IMR-90 (cell line): ENCODE data around the gene VCL. TPM values are rescaled to one million over a fixed set of nuclear protein-coding genes. Genes with fewer than 3 reads are reported as not detected.

Source experiments
- ATAC-seq: fragments of 200-7000 bp; cut with Tn5 transposase; 2 replicates; pipeline ENCODE4 v1.9.1; 2020; ENCODE audit warnings: low read depth, mild to moderate bottlenecking, moderate library complexity
- BruUV-seq: library from RNA; stranded (reverse); fragments of 400-500 nt; replicated peaks from 2 replicates; lab custom pipeline; 2021; lab: Mats Ljungman, UMichigan
- CTCF ChIA-PET: fragments of 300-600 bp; formaldehyde crosslinking; extraction: SDS; loops from one replicate; lab custom pipeline; 2021; ENCODE audit warnings: antibody characterized with exemption; lab: Yijun Ruan, JAX
- POLR2A ChIA-PET: fragments of 300-600 bp; sonication (Branson Sonifier 250); formaldehyde crosslinking; loops from one replicate; lab custom pipeline; 2022; ENCODE audit warnings: antibody characterized with exemption; ENCODE audit not compliant: unreplicated experiment; lab: Charles Lee
- DNase-seq: peaks from one replicate; pipeline ENCODE4 v3.0.0; 2013
- H2AFZ ChIP-seq: replicated peaks from 2 replicates; pipeline ENCODE3; 2013; ENCODE audit warnings: low read length, mild to moderate bottlenecking; ENCODE audit not compliant: poor library complexity
- H2AK5ac ChIP-seq: 2 replicates; pipeline ENCODE4 v1.6.1; 2013; ENCODE audit warnings: low read depth, low read length, inconsistent platforms
- H2AK9ac ChIP-seq: replicated peaks from 2 replicates; pipeline ENCODE3; 2013; ENCODE audit warnings: mild to moderate bottlenecking, low read depth, low read length, moderate library complexity; ENCODE audit not compliant: poor library complexity
- H2BK120ac ChIP-seq: 2 replicates; pipeline ENCODE4 v1.6.1; 2013; ENCODE audit warnings: low read depth, low read length, inconsistent platforms
- H2BK15ac ChIP-seq: 3 replicates; pipeline ENCODE4 v1.6.1; 2013; ENCODE audit warnings: low read depth, low read length, inconsistent platforms
- H2BK20ac ChIP-seq: 2 replicates; pipeline ENCODE4 v1.6.1; 2013; ENCODE audit warnings: low read depth, mild to moderate bottlenecking, inconsistent platforms, low read length, moderate library complexity
- H2BK5ac ChIP-seq: 2 replicates; pipeline ENCODE4 v1.6.1; 2013; ENCODE audit warnings: mild to moderate bottlenecking, low read depth, low read length, inconsistent platforms; ENCODE audit not compliant: poor library complexity, severe bottlenecking
- H3K14ac ChIP-seq: replicated peaks from 2 replicates; pipeline ENCODE4 v1.6.1; 2013; ENCODE audit warnings: low read depth, low read length, inconsistent platforms
- H3K18ac ChIP-seq: 2 replicates; pipeline ENCODE4 v1.6.1; 2013; ENCODE audit warnings: low read depth, low read length, control low read depth
- H3K23ac ChIP-seq: 2 replicates; pipeline ENCODE4 v1.6.1; 2013; ENCODE audit warnings: low read depth, low read length, inconsistent platforms
- H3K27ac ChIP-seq: 2 replicates; pipeline ENCODE4 v1.5.1; 2013; ENCODE audit warnings: mild to moderate bottlenecking, control low read depth, low read length; ENCODE audit not compliant: insufficient read depth
- H3K27me3 ChIP-seq: 2 replicates; pipeline ENCODE4 v1.6.1; 2013; ENCODE audit warnings: low read length; ENCODE audit not compliant: control insufficient read depth, insufficient read depth
- H3K36me3 ChIP-seq: 2 replicates; pipeline ENCODE4 v1.6.1; 2013; ENCODE audit warnings: low read length, mixed read lengths; ENCODE audit not compliant: control insufficient read depth, insufficient read depth
- H3K4ac ChIP-seq: 2 replicates; pipeline ENCODE4 v1.6.1; 2013; ENCODE audit warnings: low read depth, low read length, inconsistent platforms
- H3K4me1 ChIP-seq: 2 replicates; pipeline ENCODE4 v1.6.1; 2013; ENCODE audit warnings: low read length, mixed read lengths; ENCODE audit not compliant: control insufficient read depth, insufficient read depth
- H3K4me2 ChIP-seq: 2 replicates; pipeline ENCODE4 v1.6.1; 2013; ENCODE audit warnings: low read depth, mild to moderate bottlenecking, control low read depth, low read length, moderate library complexity
- H3K4me3 ChIP-seq: 2 replicates; pipeline ENCODE4 v1.5.1; 2013; ENCODE audit warnings: low read depth, mild to moderate bottlenecking, control low read depth, low read length, moderate library complexity; ENCODE audit not compliant: insufficient read depth
- H3K56ac ChIP-seq: 2 replicates; pipeline ENCODE4 v1.6.1; 2013; ENCODE audit warnings: low read length, inconsistent platforms; ENCODE audit not compliant: insufficient read depth; ENCODE audit errors: extremely low read depth
- H3K79me1 ChIP-seq, 2 experiments: 2 replicates each; pipeline ENCODE4 v1.6.1; 2013; ENCODE audit warnings: low read length in 2 of 2, inconsistent platforms in 1 of 2, low read depth in 1 of 2
- H3K9ac ChIP-seq: 2 replicates; pipeline ENCODE4 v1.6.1; 2013; ENCODE audit warnings: low read depth, low read length, control low read depth
- H3K9me1 ChIP-seq: 2 replicates; pipeline ENCODE4 v1.6.1; 2013; ENCODE audit warnings: low read length, inconsistent platforms; ENCODE audit not compliant: insufficient read depth
- H3K9me3 ChIP-seq: 2 replicates; pipeline ENCODE4 v1.6.1; 2013; ENCODE audit warnings: low read length; ENCODE audit not compliant: control insufficient read depth, insufficient read depth
- H4K20me1 ChIP-seq: 2 replicates; pipeline ENCODE4 v1.6.1; 2013; ENCODE audit warnings: low read length, inconsistent platforms; ENCODE audit not compliant: insufficient read depth
- H4K5ac ChIP-seq: 2 replicates; pipeline ENCODE4 v1.6.1; 2013; ENCODE audit warnings: mild to moderate bottlenecking, low read depth, low read length, control low read depth
- H4K8ac ChIP-seq, 2 experiments: 2 replicates each; pipeline ENCODE4 v1.6.1; 2013; ENCODE audit warnings: low read depth in 2 of 2, low read length in 2 of 2, control low read depth in 1 of 2, inconsistent platforms in 1 of 2
- H4K91ac ChIP-seq: 2 replicates; pipeline ENCODE4 v1.6.1; 2013; ENCODE audit warnings: low read depth, low read length, inconsistent platforms; ENCODE audit not compliant: insufficient read depth
- CEBPB ChIP-seq: IDR thresholded peaks from 2 replicates; pipeline ENCODE4 v1.6.1; 2012; ENCODE audit warnings: low read depth, low read length, improper control_type of control experiment
- CHD1 ChIP-seq: IDR thresholded peaks from 2 replicates; pipeline ENCODE4 v1.6.1; 2012; ENCODE audit warnings: low read depth, low read length, improper control_type of control experiment
- CTCF ChIP-seq: conservative IDR thresholded peaks from 2 replicates; pipeline ENCODE4 v1.5.1; 2012; ENCODE audit warnings: mild to moderate bottlenecking, low read depth, low read length, improper control_type of control experiment
- ELK1 ChIP-seq: fragments of 150-350 bp; IDR thresholded peaks from 2 replicates; pipeline ENCODE4 v1.6.1; 2016; ENCODE audit warnings: low read depth, mild to moderate bottlenecking, low read length, moderate library complexity, borderline replicate concordance
- FOS ChIP-seq: fragments of 150-350 bp; IDR thresholded peaks from 2 replicates; pipeline ENCODE4 v1.6.1; 2016; ENCODE audit warnings: low read depth, low read length
- MAFK ChIP-seq: IDR thresholded peaks from 2 replicates; pipeline ENCODE4 v1.6.1; 2012; ENCODE audit warnings: low read depth, low read length, improper control_type of control experiment
- MXI1 ChIP-seq: IDR thresholded peaks from 2 replicates; pipeline ENCODE4 v1.6.1; 2012; ENCODE audit warnings: low read depth, mild to moderate bottlenecking, low read length, moderate library complexity, borderline replicate concordance
- NFE2L2 ChIP-seq: fragments of 150-350 bp; IDR thresholded peaks from 2 replicates; pipeline ENCODE4 v1.6.1; 2016; ENCODE audit warnings: low read depth, mild to moderate bottlenecking, low read length
- POLR2A ChIP-seq: IDR thresholded peaks from 2 replicates; pipeline ENCODE4 v1.6.1; 2012; ENCODE audit warnings: mild to moderate bottlenecking, low read depth, low read length
- RAD21 ChIP-seq: IDR thresholded peaks from 2 replicates; pipeline ENCODE4 v1.6.1; 2012; ENCODE audit warnings: low read length, improper control_type of control experiment
- RFX5 ChIP-seq: IDR thresholded peaks from 2 replicates; pipeline ENCODE4 v1.8.0; 2012; ENCODE audit warnings: low read depth, mild to moderate bottlenecking, low read length, moderate library complexity
- WGBS, 2 experiments: methylation state at CpG; one replicate each; pipeline versions ENCODE4 v1.1.5 to v1.1.7; 2013; ENCODE audit warnings: missing lambda C conversion rate in 2 of 2; ENCODE audit not compliant: insufficient read length in 1 of 2; ENCODE audit errors: extremely low coverage in 2 of 2; 5-methylcytosine and 5-hydroxymethylcytosine counted together
- dilution Hi-C: fragments of 300-500 bp; cut with HindIII; formaldehyde crosslinking; loops from one replicate; pipeline ENCODE4 v1.14.3; 2018; ENCODE audit warnings: low sequenced_read_pairs; ENCODE audit not compliant: unreplicated experiment
- in situ Hi-C: fragments of 300-500 bp; cut with MboI; formaldehyde crosslinking; loops from 3 replicates; pipeline ENCODE4 v1.14.3; 2019; ENCODE audit warnings: low sequenced_read_pairs, inconsistent platforms, mixed read lengths
- intact Hi-C: fragments of 100-400 bp; cut with micrococcal nuclease; formaldehyde crosslinking; loops from 2 replicates; pipeline ENCODE4 v1.10.0; 2022
- polyA plus RNA-seq, 3 experiments: library from polyadenylated mRNA; depleted of rRNA; stranded (reverse); fragments of >200 nt; gene quantifications; 2 replicates each; pipeline ENCODE4 v1.2.3, GENCODE V29; 2012; ENCODE audit warnings: low replicate concordance in 1 of 3
- total RNA-seq: library from RNA; depleted of rRNA; stranded (reverse); fragments of >200 nt; gene quantifications from 2 replicates; pipeline ENCODE4 v1.2.3, GENCODE V29; 2012

VCL gene
- total and polyA plus RNA-seq, 2 of the 4 experiments (the other 2 are of a cell fraction): 227 to 283 TPM

- Histone ChIP-seq H3K27ac (no peak overlapping the region), H3K4me3 (no peak overlapping the region), H3K79me1 (peaks cover 42 to 78% of the 10 kb centered on the region in 2 experiments), H2AFZ (no peak overlapping the region), H2BK5ac (no peak overlapping the region), H3K56ac (no peak overlapping the region), H4K20me1 (peaks cover 58% of the 10 kb centered on the region), H3K23ac (peak overlapping the region; percentile 2; the same call in 1 of the 2 replicates), H4K91ac (no peak overlapping the region), H3K4me1 (peaks cover 13% of the 10 kb centered on the region), H2AK5ac (no peak overlapping the region), H3K14ac (no peak overlapping the region), H3K18ac (no peak overlapping the region), H3K36me3 (peaks cover 68% of the 10 kb centered on the region), H3K27me3 (no peaks in the 10 kb centered on the region), H2BK20ac (no peak overlapping the region), H3K9ac (no peak overlapping the region), H4K8ac (no peak overlapping the region), H3K9me3 (no peaks in the 10 kb centered on the region), H3K9me1 (peaks cover 10% of the 10 kb centered on the region), H3K4me2 (no peak overlapping the region), H2AK9ac (no peak overlapping the region), H3K4ac (no peak overlapping the region), H2BK15ac (no peak overlapping the region), H2BK120ac (no peak overlapping the region), H4K5ac (no peak overlapping the region)
- POLR2A ChIA-PET: no interaction called here
- intact Hi-C loops (no loop called here), dilution Hi-C loops (no loop called here), in situ Hi-C loops (no loop called here)
- ATAC-seq (no peak), DNase-seq (no peak)
- TF ChIP-seq MAFK (no peak), CTCF (no peak), RAD21 (no peak), RFX5 (no peak), NFE2L2 (no peak), POLR2A (no peak), MXI1 (no peak), CHD1 (no peak), CEBPB (no peak), FOS (no peak), ELK1 (no peak)
- CTCF ChIA-PET: interaction anchor here (1.1 kb wide), 1 partner anchor 18 kb away, joined by 3 read pairs; no protein-coding TSS in a partner anchor
- BruUV-seq: no TSS peak
- WGBS, 2 experiments: 95% methylated on average over 3 of the region's 4 CpGs; no CpG with 5 or more reads in 1 of the 2 experiments
These were observed 119.8 kb downstream of the VCL start for GRCh38 chr10:74117738-74118137.
